PC-9 (cell line): Measurements from ENCODE around the gene ADAMTSL1. TPM values are rescaled to one million over a fixed set of nuclear protein-coding genes. Genes with fewer than 3 reads are reported as not detected.

Experiments used
- BruUV-seq: library from RNA; stranded (reverse); fragments of 400-500 nt; replicated peaks from 2 replicates; lab custom pipeline; 2021; lab: Mats Ljungman, UMichigan
- CTCF ChIA-PET: fragments of 300-600 bp; sonication (Branson Sonifier 250); formaldehyde crosslinking; loops from one replicate; lab custom pipeline; 2022; ENCODE audit warnings: antibody characterized with exemption; lab: Charles Lee
- POLR2A ChIA-PET: fragments of 300-600 bp; sonication (Branson Sonifier 250); formaldehyde crosslinking; loops from one replicate; lab custom pipeline; 2022; ENCODE audit warnings: antibody characterized with exemption; ENCODE audit not compliant: unreplicated experiment; lab: Charles Lee
- DNase-seq, 2 experiments: peaks; one replicate each; pipeline versions ENCODE4 v3.0.0 to v3.0.0-alpha.2; 2015 to 2022; ENCODE audit warnings: mixed read lengths in 1 of 2
- H2AFZ ChIP-seq: fragments of 200-600 bp; sonication (generic); 2 replicates; pipeline ENCODE4 v1.8.1; 2017; ENCODE audit warnings: antibody characterized with exemption
- H3F3A ChIP-seq: fragments of 200-600 bp; sonication (generic); 2 replicates; pipeline ENCODE4 v1.8.1; 2017; ENCODE audit warnings: antibody characterized with exemption, mild to moderate bottlenecking, low read depth; ENCODE audit not compliant: insufficient read depth
- H3K27ac ChIP-seq: fragments of 200-600 bp; sonication (generic); 2 replicates; pipeline ENCODE4 v1.6.1; 2016; ENCODE audit warnings: mixed run types
- H3K27me3 ChIP-seq: fragments of 200-600 bp; sonication (generic); 2 replicates; pipeline ENCODE4 v1.6.1; 2016; ENCODE audit warnings: low read depth, mixed run types; ENCODE audit not compliant: insufficient read depth
- H3K36me3 ChIP-seq: fragments of 200-600 bp; sonication (generic); 2 replicates; pipeline ENCODE4 v1.6.1; 2016; ENCODE audit warnings: low read depth, mixed run types
- H3K4me1 ChIP-seq: fragments of 200-600 bp; sonication (generic); replicated peaks from 2 replicates; pipeline ENCODE4 v1.6.1; 2016; ENCODE audit warnings: mixed run types; ENCODE audit not compliant: insufficient read depth
- H3K4me2 ChIP-seq: fragments of 200-600 bp; sonication (generic); 2 replicates; pipeline ENCODE4 v1.6.1; 2017; ENCODE audit warnings: mixed run types
- H3K4me3 ChIP-seq: fragments of 200-600 bp; sonication (generic); 2 replicates; pipeline ENCODE4 v1.6.1; 2016; ENCODE audit warnings: mixed run types
- H3K79me2 ChIP-seq: fragments of 200-600 bp; sonication (generic); 2 replicates; pipeline ENCODE4 v1.6.1; 2017; ENCODE audit warnings: low read depth, mixed run types
- H3K9me2 ChIP-seq: fragments of 200-600 bp; sonication (generic); 2 replicates; pipeline ENCODE4 v1.8.1; 2017; ENCODE audit warnings: mild to moderate bottlenecking; ENCODE audit not compliant: insufficient read depth
- H3K9me3 ChIP-seq: fragments of 200-600 bp; sonication (generic); 2 replicates; pipeline ENCODE4 v1.8.1; 2016; ENCODE audit warnings: low read depth; ENCODE audit not compliant: insufficient read depth
- H4K20me1 ChIP-seq: fragments of 200-600 bp; sonication (generic); 2 replicates; pipeline ENCODE4 v1.8.1; 2017; ENCODE audit not compliant: insufficient read depth
- CTCF ChIP-seq: fragments of 200-600 bp; sonication (generic); conservative IDR thresholded peaks from 2 replicates; pipeline ENCODE4 v1.6.1; 2017; ENCODE audit warnings: mixed run types, antibody characterized with exemption, mild to moderate bottlenecking, moderate library complexity
- EZH2 ChIP-seq: fragments of 200-600 bp; sonication (generic); IDR thresholded peaks from 2 replicates; pipeline ENCODE4 v1.8.0; 2017; ENCODE audit warnings: antibody characterized with exemption, low read depth
- intact Hi-C: fragments of 100-400 bp; cut with micrococcal nuclease; formaldehyde crosslinking; loops from one replicate; pipeline ENCODE4 v1.10.0; 2022; ENCODE audit not compliant: unreplicated experiment
- total RNA-seq: library from RNA; stranded (reverse); gene quantifications from 2 replicates; pipeline ENCODE4 v1.2.3, GENCODE V29; 2021

The ADAMTSL1 gene
- total RNA-seq, 1 experiment from 2014 or later = not detected

GRCh38 chr9:18626046-18626698 lies 152.2 kb downstream of the ADAMTSL1 start:
- H3K4me1 ChIP-seq = no peaks in the 10 kb centered on the region
- H3F3A ChIP-seq = no peaks in the 10 kb centered on the region
- no peak overlapping the region for H3K4me2 ChIP-seq
- ChIA-PET CTCF (no interaction called here), POLR2A (no interaction called here)
- H3K9me2 ChIP-seq = no peaks in the 10 kb centered on the region
- H3K27me3 ChIP-seq = no peaks in the 10 kb centered on the region
- no peak for DNase-seq
- no TSS peak for BruUV-seq
- TF ChIP-seq CTCF = no peak
- TF ChIP-seq EZH2 = no peak
- no peaks in the 10 kb centered on the region for H3K36me3 ChIP-seq
- H4K20me1 ChIP-seq = no peaks in the 10 kb centered on the region
- no peak overlapping the region for H3K27ac ChIP-seq
- H3K79me2 ChIP-seq = no peaks in the 10 kb centered on the region
- H3K9me3 ChIP-seq = no peaks in the 10 kb centered on the region
- H3K4me3 ChIP-seq = no peak overlapping the region
- intact Hi-C loops = no loop called here
- H2AFZ ChIP-seq = no peak overlapping the region

GRCh38 chr9:18629136-18629535 lies 155.2 kb downstream of the ADAMTSL1 start:
- Histone ChIP-seq H3K9me2 (no peaks in the 10 kb centered on the region), H3K4me3 (no peak overlapping the region), H3K79me2 (no peaks in the 10 kb centered on the region), H3K4me1 (no peaks in the 10 kb centered on the region), H3K36me3 (no peaks in the 10 kb centered on the region), H3K4me2 (no peak overlapping the region), H3F3A (no peaks in the 10 kb centered on the region), H3K27me3 (no peaks in the 10 kb centered on the region), H2AFZ (no peak overlapping the region), H3K9me3 (no peaks in the 10 kb centered on the region), H4K20me1 (no peaks in the 10 kb centered on the region), H3K27ac (no peak overlapping the region)
- TF ChIP-seq CTCF (no peak), EZH2 (no peak)
- POLR2A ChIA-PET = no interaction called here
- DNase-seq = no peak
- CTCF ChIA-PET = no interaction called here
- intact Hi-C loops = no loop called here
- no TSS peak for BruUV-seq

- CTCF ChIA-PET = no interaction called here
- intact Hi-C loops = no loop called here
These were observed 158.9 kb downstream of the ADAMTSL1 start for GRCh38 chr9:18632632-18633403.

More at GRCh38 chr9:18632632-18633403, 158.9 kb downstream of the ADAMTSL1 start:
- no peak overlapping the region for H2AFZ ChIP-seq
- no peak overlapping the region for H3K4me3 ChIP-seq
- H3K27me3 ChIP-seq = no peaks in the 10 kb centered on the region
- H3K9me3 ChIP-seq = no peaks in the 10 kb centered on the region
- H3K4me1 ChIP-seq = no peaks in the 10 kb centered on the region
- BruUV-seq = no TSS peak
- H4K20me1 ChIP-seq = no peaks in the 10 kb centered on the region
- no peaks in the 10 kb centered on the region for H3K79me2 ChIP-seq
- H3K36me3 ChIP-seq = no peaks in the 10 kb centered on the region
- DNase-seq = peak in 1 of 2 experiments; percentile 0
- no peak overlapping the region for H3K4me2 ChIP-seq
- no peak for TF ChIP-seq CTCF
- no peak for TF ChIP-seq EZH2
- H3F3A ChIP-seq = no peaks in the 10 kb centered on the region
- POLR2A ChIA-PET = no interaction called here
- H3K9me2 ChIP-seq = no peaks in the 10 kb centered on the region
- H3K27ac ChIP-seq = no peak overlapping the region
